VCaP (cell line): Measurements from ENCODE around the gene GPR34.
"Not testable (repeated sequence)": the region's sequence is repeated elsewhere in the genome, so short reads cannot be mapped to it uniquely, and the experiment has no call there.

Source experiments
- H3K27ac ChIP-seq: fragments of 450-650 bp; 2 replicates; pipeline ENCODE4 v1.5.1; 2017
- CTCF ChIP-seq: fragments of 450-650 bp; conservative IDR thresholded peaks from 2 replicates; pipeline ENCODE4 v1.5.1; 2017; ENCODE audit warnings: mild to moderate bottlenecking, moderate library complexity

The GPR34 gene

GRCh38 chrX:41716222-41716621 is 27.4 kb downstream of the GPR34 start:
- H3K27ac ChIP-seq = no peak overlapping the region
- no peak for TF ChIP-seq CTCF

- TF ChIP-seq CTCF = no peak
- no peak overlapping the region for H3K27ac ChIP-seq
These were observed 28.1 kb downstream of the GPR34 start for GRCh38 chrX:41716767-41717473.

- H3K27ac ChIP-seq = no peak overlapping the region
- no peak for TF ChIP-seq CTCF
These were observed 29.9 kb downstream of the GPR34 start for GRCh38 chrX:41718481-41719235.

GRCh38 chrX:41719610-41720009 is 30.8 kb downstream of the GPR34 start:
- not testable (repeated sequence) for H3K27ac ChIP-seq

GRCh38 chrX:41720125-41720779 is 31.5 kb downstream of the GPR34 start:
- TF ChIP-seq CTCF = no peak
- no peak overlapping the region for H3K27ac ChIP-seq

- TF ChIP-seq CTCF = no peak
- no peak overlapping the region for H3K27ac ChIP-seq
These were observed 32.8 kb downstream of the GPR34 start for GRCh38 chrX:41721590-41721989.

GRCh38 chrX:41722214-41722613 is 33.4 kb downstream of the GPR34 start:
- no peak for TF ChIP-seq CTCF
- no peak overlapping the region for H3K27ac ChIP-seq
